Fibroblast of skin of back (primary cell): ENCODE results near the gene PLN. TPM values are rescaled to one million over a fixed set of nuclear protein-coding genes. Genes with fewer than 3 reads are reported as not detected.
A peak's percentile ranks its signal among the peaks of the same experiment; 100 is the strongest.

Source experiments
- DNase-seq: peaks from one replicate; pipeline ENCODE4 v3.0.0-alpha.2; 2013
- polyA plus RNA-seq, 2 experiments: library from polyadenylated mRNA; unstranded; fragments of 120-200 nt; gene quantifications; one replicate each; pipeline ENCODE4 v1.2.1, GENCODE V29; 2013; ENCODE audit not compliant: insufficient read length in 2 of 2

Gene PLN
- 0.50 TPM for polyA plus RNA-seq (2013, experiment 1 of 2; ENCODE audit: insufficient read length)
- polyA plus RNA-seq (2013, experiment 2 of 2; ENCODE audit: insufficient read length) = 2.7 TPM

- peak; percentile 23 for DNase-seq
Observed at GRCh38 chr6:118548136-118548535, at the start of gene PLN. TSS of gene PLN (plus strand) at chr6:118548296. CDS start at chr6:118558922, 10,626 bp downstream.

- DNase-seq = no peak
Observed at GRCh38 chr6:118500130-118501015, 47.7 kb upstream of the PLN start.

GRCh38 chr6:118501099-118501498, 47.0 kb upstream of the PLN start:
- DNase-seq = no peak

GRCh38 chr6:118501765-118502164, 46.3 kb upstream of the PLN start:
- no peak for DNase-seq

- no peak for DNase-seq
Observed at GRCh38 chr6:118502169-118502568, 45.9 kb upstream of the PLN start.

GRCh38 chr6:118504611-118505010, 43.5 kb upstream of the PLN start:
- no peak for DNase-seq

GRCh38 chr6:118505656-118506055, 42.4 kb upstream of the PLN start:
- DNase-seq = no peak

- no peak for DNase-seq
Observed at GRCh38 chr6:118506071-118506638, 41.9 kb upstream of the PLN start.

GRCh38 chr6:118507636-118508035, 40.5 kb upstream of the PLN start:
- DNase-seq = no peak

- DNase-seq = peak; percentile 39
Observed at GRCh38 chr6:118509009-118509617, 39.0 kb upstream of the PLN start.

GRCh38 chr6:118511930-118512715, 36.0 kb upstream of the PLN start:
- DNase-seq = no peak

- DNase-seq = no peak
Observed at GRCh38 chr6:118514689-118515088, 33.4 kb upstream of the PLN start.

- no peak for DNase-seq
Observed at GRCh38 chr6:118522422-118522821, 25.7 kb upstream of the PLN start.

GRCh38 chr6:118523216-118523615, 24.9 kb upstream of the PLN start:
- DNase-seq = no peak

- DNase-seq = no peak
Observed at GRCh38 chr6:118524686-118525085, 23.4 kb upstream of the PLN start.

- DNase-seq = no peak
Observed at GRCh38 chr6:118525913-118526780, 21.9 kb upstream of the PLN start.

- no peak for DNase-seq
Observed at GRCh38 chr6:118528129-118528528, 20.0 kb upstream of the PLN start.

- no peak for DNase-seq
Observed at GRCh38 chr6:118529756-118530155, 18.3 kb upstream of the PLN start.

GRCh38 chr6:118530942-118531341, 17.2 kb upstream of the PLN start:
- DNase-seq = no peak

GRCh38 chr6:118535176-118535844, 12.8 kb upstream of the PLN start:
- no peak for DNase-seq

GRCh38 chr6:118536478-118536877, 11.6 kb upstream of the PLN start:
- no peak for DNase-seq
